Erythroblast (primary cell): Measurements from ENCODE around the gene DGKB.

Experiments used
- GATA1 ChIP-seq: IDR thresholded peaks from 2 replicates; pipeline ENCODE4 v1.6.1; 2011; ENCODE audit warnings: low read depth, mild to moderate bottlenecking, control low read depth, low read length, moderate library complexity
- POLR2A ChIP-seq: IDR thresholded peaks from 2 replicates; pipeline ENCODE4 v1.6.1; 2011; ENCODE audit warnings: mild to moderate bottlenecking, low read length

- TF ChIP-seq POLR2A: no peak
- TF ChIP-seq GATA1: no peak
Observed at GRCh38 chr7:14104861-14105260, 797.7 kb downstream of the DGKB start.
